HCT116 (cell line): ENCODE data around the gene GABBR1. TPM values are rescaled to one million over a fixed set of nuclear protein-coding genes. Genes with fewer than 3 reads are reported as not detected.

Experiments
- ATAC-seq: fragments of 200-7000 bp; cut with Tn5 transposase; 2 replicates; pipeline ENCODE4 v1.9.1; 2020; ENCODE audit warnings: mild to moderate bottlenecking, moderate library complexity
- BruUV-seq: library from RNA; stranded (reverse); fragments of 400-500 nt; replicated peaks from 2 replicates; lab custom pipeline; 2021; lab: Mats Ljungman, UMichigan
- CTCF ChIA-PET: fragments of 300-600 bp; sonication (Branson Sonifier 250); formaldehyde crosslinking; loops from one replicate; lab custom pipeline; 2021; ENCODE audit warnings: antibody characterized with exemption; lab: Charles Lee
- POLR2A ChIA-PET: fragments of 300-600, 350-600 bp; sonication (Branson Sonifier 250); formaldehyde crosslinking; loops from one replicate; lab custom pipeline; 2021; ENCODE audit warnings: antibody characterized with exemption; lab: Charles Lee
- RAD21 ChIA-PET, 2 experiments: fragments of 300-600 bp; sonication (Branson Sonifier 250); formaldehyde crosslinking; loops; one replicate each; lab custom pipeline; 2023; ENCODE audit warnings: low total read pairs in 2 of 2; ENCODE audit not compliant: uncharacterized antibody in 2 of 2, unreplicated experiment in 2 of 2, low non-redundant PET in 1 of 2; lab: Charles Lee
- DNase-seq: peaks from one replicate; pipeline ENCODE4 v3.0.0-alpha.2; 2010; ENCODE audit warnings: low read depth, low spot score
- H2AFZ ChIP-seq: fragments of 200-600 bp; shearing (Covaris generic), sonication (generic); 2 replicates; pipeline ENCODE4 v1.6.1; 2017; ENCODE audit warnings: low read depth, mixed run types, mixed read lengths, antibody characterized with exemption, low read length; ENCODE audit not compliant: poor library complexity, severe bottlenecking
- H3K27ac ChIP-seq: 2 replicates; pipeline ENCODE4 v1.5.1; 2012; ENCODE audit warnings: low read depth, low read length
- H3K27me3 ChIP-seq: fragments of 200-600 bp; sonication (generic); 2 replicates; pipeline ENCODE4 v1.6.1; 2016; ENCODE audit warnings: mixed run types, low read length, mixed read lengths; ENCODE audit not compliant: insufficient read depth
- H3K36me3 ChIP-seq, 2 experiments: fragments of 200-500 bp in 1 of 2; fragments of 200-600 bp in 1 of 2; sonication (Bioruptor generic) in 1 of 2; sonication (generic) in 1 of 2; 2 replicates each; pipeline versions ENCODE4 v1.5.1 to v1.6.1; 2014 to 2016; ENCODE audit warnings: low read length in 2 of 2, inconsistent platforms in 1 of 2, mixed read lengths in 1 of 2, mixed run types in 1 of 2; ENCODE audit not compliant: insufficient read depth in 2 of 2, control insufficient read depth in 1 of 2
- H3K4me1 ChIP-seq, 2 experiments: fragments of 200-600 bp in 1 of 2; sonication (generic) in 1 of 2; 2 replicates each; pipeline versions ENCODE4 v1.5.1 to v1.6.1; 2012 to 2017; ENCODE audit warnings: low read length in 2 of 2, inconsistent platforms in 1 of 2, mild to moderate bottlenecking in 1 of 2, mixed read lengths in 1 of 2, mixed run types in 1 of 2, moderate library complexity in 1 of 2; ENCODE audit not compliant: insufficient read depth in 2 of 2, control insufficient read depth in 1 of 2
- H3K4me2 ChIP-seq: fragments of 200-600 bp; sonication (generic); 2 replicates; pipeline ENCODE4 v1.6.1; 2017; ENCODE audit warnings: mixed run types, low read length, mixed read lengths
- H3K4me3 ChIP-seq, 2 experiments: fragments of 200-600 bp in 1 of 2; sonication (generic) in 1 of 2; replicated peaks in 1 of 2; 2 replicates each; pipeline ENCODE4 v1.5.1; 2011 to 2016; ENCODE audit warnings: low read length in 2 of 2, control low read depth in 1 of 2, low read depth in 1 of 2, mild to moderate bottlenecking in 1 of 2, mixed read lengths in 1 of 2, mixed run types in 1 of 2
- H3K79me2 ChIP-seq: fragments of 200-600 bp; sonication (generic); 2 replicates; pipeline ENCODE4 v1.6.1; 2017; ENCODE audit warnings: mild to moderate bottlenecking, mixed run types, low read length, moderate library complexity, mixed read lengths; ENCODE audit not compliant: insufficient read depth
- H3K9ac ChIP-seq: fragments of 200-600 bp; sonication (generic); 2 replicates; pipeline ENCODE4 v1.6.1; 2016; ENCODE audit warnings: low read length, mixed read lengths
- H3K9me2 ChIP-seq: fragments of 200-600 bp; sonication (generic), shearing (Covaris generic); 2 replicates; pipeline ENCODE4 v1.6.1; 2017; ENCODE audit warnings: mixed run types, mild to moderate bottlenecking, moderate library complexity; ENCODE audit not compliant: insufficient read depth
- H3K9me3 ChIP-seq, 2 experiments: fragments of 200-500 bp in 1 of 2; fragments of 200-600 bp in 1 of 2; sonication (Bioruptor generic) in 1 of 2; sonication (generic) in 1 of 2; 2 replicates each; pipeline ENCODE4 v1.6.1; 2014 to 2017; ENCODE audit warnings: low read length in 2 of 2, mixed read lengths in 2 of 2, inconsistent platforms in 1 of 2, low read depth in 1 of 2, mild to moderate bottlenecking in 1 of 2, mixed run types in 1 of 2, moderate library complexity in 1 of 2; ENCODE audit not compliant: control insufficient read depth in 1 of 2, insufficient read depth in 1 of 2
- H4K20me1 ChIP-seq: fragments of 200-600 bp; sonication (generic), shearing (Covaris generic); 2 replicates; pipeline ENCODE4 v1.6.1; 2017; ENCODE audit warnings: mixed run types, mild to moderate bottlenecking, moderate library complexity; ENCODE audit not compliant: insufficient read depth
- ATF3 ChIP-seq: IDR thresholded peaks from 2 replicates; pipeline ENCODE4 v1.6.1; 2012
- CBX3 ChIP-seq: IDR thresholded peaks from 2 replicates; pipeline ENCODE4 v1.6.1; 2012; ENCODE audit warnings: low read depth
- CTCF ChIP-seq, 3 experiments: fragments of 200-600 bp in 1 of 3; sonication (generic) in 1 of 3; IDR thresholded peaks in 2 of 3; conservative IDR thresholded peaks in 1 of 3; 2 replicates each; pipeline ENCODE4 v1.5.1; 2012 to 2017; ENCODE audit warnings: low read depth in 2 of 3, low read length in 2 of 3, antibody characterized with exemption in 1 of 3, borderline replicate concordance in 1 of 3, control low read depth in 1 of 3, mild to moderate bottlenecking in 1 of 3, mixed read lengths in 1 of 3, mixed run types in 1 of 3, moderate library complexity in 1 of 3; ENCODE audit not compliant: insufficient read depth in 1 of 3
- EGR1 ChIP-seq: IDR thresholded peaks from 2 replicates; pipeline ENCODE4 v1.6.1; 2012; ENCODE audit warnings: low read depth
- ELF1 ChIP-seq: IDR thresholded peaks from 2 replicates; pipeline ENCODE4 v1.6.1; 2012; ENCODE audit warnings: low read depth, borderline replicate concordance
- EZH2 ChIP-seq: fragments of 200-600 bp; sonication (generic); IDR thresholded peaks from 2 replicates; pipeline ENCODE4 v1.6.1; 2017; ENCODE audit warnings: antibody characterized with exemption, mixed run types
- EZH2phosphoT487 ChIP-seq: fragments of 200-600 bp; IDR thresholded peaks from 2 replicates; pipeline ENCODE4 v1.6.1; 2018; ENCODE audit warnings: antibody characterized with exemption, borderline replicate concordance
- JUND ChIP-seq: IDR thresholded peaks from 2 replicates; pipeline ENCODE4 v1.6.1; 2012
- MAX ChIP-seq: IDR thresholded peaks from 2 replicates; pipeline ENCODE4 v1.6.1; 2012
- POLR2A ChIP-seq: IDR thresholded peaks from 2 replicates; pipeline ENCODE4 v1.7.0; 2011; ENCODE audit warnings: borderline replicate concordance; ENCODE audit not compliant: insufficient read depth, insufficient read length; ENCODE audit errors: extremely low read depth
- POLR2AphosphoS5 ChIP-seq: IDR thresholded peaks from 2 replicates; pipeline ENCODE4 v1.6.1; 2011; ENCODE audit warnings: mild to moderate bottlenecking, low read depth, low read length, moderate library complexity
- SP1 ChIP-seq: IDR thresholded peaks from 2 replicates; pipeline ENCODE4 v1.6.1; 2012; ENCODE audit warnings: low read depth
- YY1 ChIP-seq: IDR thresholded peaks from 2 replicates; pipeline ENCODE4 v1.6.1; 2011; ENCODE audit warnings: low read length, low read depth, moderate library complexity, mild to moderate bottlenecking; ENCODE audit not compliant: insufficient replicate concordance; ENCODE audit errors: extremely low read depth
- ZFX ChIP-seq: fragments of 450-650 bp; IDR thresholded peaks from 2 replicates; pipeline ENCODE4 v1.6.1; 2017
- intact Hi-C: fragments of 100-400 bp; cut with micrococcal nuclease; formaldehyde crosslinking; loops from 2 replicates; pipeline ENCODE4 v1.10.0; 2022
- total RNA-seq: library from RNA; stranded (reverse); gene quantifications from one replicate; pipeline ENCODE4 v1.2.1, GENCODE V29; 2021; ENCODE audit not compliant: unreplicated experiment

Gene GABBR1
- total RNA-seq, 1 experiment from 2014 or later, result 43.4 TPM

GRCh38 chr6:29561091-29561490 is 71.9 kb downstream of the GABBR1 start (continued):
- TF ChIP-seq POLR2A, result no peak
- no peak for TF ChIP-seq EGR1
- no peak for TF ChIP-seq MAX
- TF ChIP-seq ZFX, result no peak
- no peak for TF ChIP-seq EZH2
- no peak for TF ChIP-seq JUND

- no peak for TF ChIP-seq EZH2phosphoT487
- TF ChIP-seq MAX, result no peak
- TF ChIP-seq JUND, result no peak
- no peak for TF ChIP-seq CBX3
- no peak for TF ChIP-seq SP1
- no peak for TF ChIP-seq POLR2AphosphoS5
- no peak for TF ChIP-seq ELF1
- no peak for TF ChIP-seq CTCF (IDR thresholded peaks at IDR 0.05 in 2 of 3, conservative IDR thresholded peaks at IDR 0.05 in 1 of 3; ENCODE audit: borderline replicate concordance in 1 of 3, insufficient read depth in 1 of 3, low read depth in 2 of 3, low read length in 2 of 3)
- TF ChIP-seq ATF3, result no peak
- no peak for TF ChIP-seq YY1
- Histone ChIP-seq H2AFZ (no peak within 1 kb of the TSS), H3K9me3 (no peaks in the 10 kb centered on the region), H3K79me2 (no peaks in the 10 kb centered on the region), H3K4me1 (no peaks in the 10 kb centered on the region), H3K4me2 (no peak within 1 kb of the TSS), H3K9me2 (no peaks in the 10 kb centered on the region), H3K4me3 (no peak within 1 kb of the TSS), H3K9ac (no peak within 1 kb of the TSS), H3K36me3 (no peaks in the 10 kb centered on the region), H3K27me3 (no peaks in the 10 kb centered on the region), H4K20me1 (no peaks in the 10 kb centered on the region), H3K27ac (no peak within 1 kb of the TSS)
- ChIA-PET RAD21 (no interaction called here), POLR2A (no interaction called here), CTCF (no interaction called here)
- intact Hi-C loops, result no loop called here
- DNase-seq (no peak), ATAC-seq (no peak)
- BruUV-seq, result no TSS peak
These were observed 73.3 kb downstream of the GABBR1 start, which contains the start of gene UBD for GRCh38 chr6:29559524-29560287. UBD (minus strand) TSS chr6:29559732; CDS start chr6:29559701, 31 bp downstream.
